ENCODE measurements around the gene ABCC1. TPM values are rescaled to one million over a fixed set of nuclear protein-coding genes. Genes with fewer than 3 reads are reported as not detected.
A peak's percentile ranks its signal among the peaks of the same experiment; 100 is the strongest.

The ABCC1 gene
- total and polyA plus RNA-seq, 2 of the 4 experiments (the other 2 are of a cell fraction): 39.4 to 66.0 TPM

DNA sequence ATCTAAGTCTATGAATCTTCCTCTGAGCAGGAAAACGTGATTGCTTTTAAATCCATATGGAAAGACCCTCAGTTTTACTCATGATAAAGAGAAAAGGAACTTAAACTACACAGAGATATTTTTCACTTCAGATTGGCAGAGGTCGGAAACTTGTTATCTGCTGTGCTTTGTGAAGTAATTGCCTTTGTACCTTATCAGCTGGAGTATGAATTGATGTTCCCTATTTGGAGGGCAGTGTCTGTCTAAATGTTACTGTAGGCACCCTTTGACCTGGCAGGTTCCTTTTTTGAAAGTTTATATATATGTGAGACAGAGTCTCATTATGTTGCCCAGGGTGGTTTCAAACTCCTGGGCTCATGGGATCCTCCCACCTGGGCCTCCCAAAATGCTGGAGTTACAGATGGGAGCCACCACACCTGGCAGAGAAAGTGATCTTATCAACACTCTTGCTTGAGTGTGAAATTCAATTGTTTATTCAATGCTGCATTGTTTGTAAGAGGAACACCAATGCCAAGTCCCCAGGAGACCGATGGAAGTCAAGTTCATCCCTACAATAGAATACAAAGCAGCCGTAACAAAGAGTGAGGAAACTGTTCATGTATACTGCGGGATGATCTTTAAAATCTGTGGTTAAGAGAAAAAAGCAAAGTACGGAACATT is 52.3 kb downstream of the ABCC1 start:
- peak overlapping the region; percentile 47; the same call in 1 of the 2 replicates for H3K27ac ChIP-seq (ENCODE audit: insufficient read depth, low read length)
- peak overlapping the region; percentile 0; the same call in 1 of the 2 replicates for H2BK120ac ChIP-seq (ENCODE audit: low read depth, low read length)
- H3K9me3 ChIP-seq (ENCODE audit: control insufficient read depth, insufficient read depth, low read length): no peaks in the 10 kb centered on the region
- BruUV-seq (replicated peaks): no TSS peak
- H3K23ac ChIP-seq (ENCODE audit: low read depth, low read length): no peak overlapping the region
- H3K79me1 ChIP-seq (ENCODE audit: low read depth in 1 of 2, low read length in 2 of 2): peaks cover 17 to 73% of the 10 kb centered on the region in 2 experiments
- peak overlapping the region; percentile 19 to 27; a peak in 3 of 4 replicates for H4K8ac ChIP-seq (ENCODE audit: low read depth in 2 of 2, low read length in 2 of 2)
- H3K9ac ChIP-seq (ENCODE audit: low read depth, low read length): no peak overlapping the region
- H3K56ac ChIP-seq (ENCODE audit: extremely low read depth, insufficient read depth, low read length): no peak overlapping the region
- H2BK5ac ChIP-seq (ENCODE audit: low read depth, low read length, poor library complexity, severe bottlenecking): peak overlapping the region; percentile 59
- TF ChIP-seq MXI1 (IDR thresholded peaks at IDR 0.05; ENCODE audit: borderline replicate concordance, low read depth, low read length) (no peak), BHLHE40 (IDR thresholded peaks at IDR 0.05; ENCODE audit: low read depth, low read length) (no peak), ELK1 (IDR thresholded peaks at IDR 0.05; ENCODE audit: borderline replicate concordance, low read depth, low read length) (no peak), RAD21 (IDR thresholded peaks at IDR 0.05; ENCODE audit: low read length) (no peak), RCOR1 (IDR thresholded peaks at IDR 0.05; ENCODE audit: insufficient replicate concordance, low read length) (no peak), USF2 (IDR thresholded peaks at IDR 0.05; ENCODE audit: low read depth, low read length) (no peak), MAZ (IDR thresholded peaks at IDR 0.05; ENCODE audit: borderline replicate concordance, low read depth, low read length) (no peak), CHD1 (IDR thresholded peaks at IDR 0.05; ENCODE audit: low read depth, low read length) (no peak), MAFK (IDR thresholded peaks at IDR 0.05; ENCODE audit: low read depth, low read length) (no peak), CEBPB (IDR thresholded peaks at IDR 0.05; ENCODE audit: low read depth, low read length) (no peak), FOS (IDR thresholded peaks at IDR 0.05; ENCODE audit: low read depth, low read length) (no peak), NFE2L2 (IDR thresholded peaks at IDR 0.05; ENCODE audit: low read depth, low read length) (no peak), POLR2A (IDR thresholded peaks at IDR 0.05; ENCODE audit: low read depth, low read length) (no peak), SMC3 (IDR thresholded peaks at IDR 0.05; ENCODE audit: low read depth, low read length) (no peak)
- TF ChIP-seq, protein P1, sequence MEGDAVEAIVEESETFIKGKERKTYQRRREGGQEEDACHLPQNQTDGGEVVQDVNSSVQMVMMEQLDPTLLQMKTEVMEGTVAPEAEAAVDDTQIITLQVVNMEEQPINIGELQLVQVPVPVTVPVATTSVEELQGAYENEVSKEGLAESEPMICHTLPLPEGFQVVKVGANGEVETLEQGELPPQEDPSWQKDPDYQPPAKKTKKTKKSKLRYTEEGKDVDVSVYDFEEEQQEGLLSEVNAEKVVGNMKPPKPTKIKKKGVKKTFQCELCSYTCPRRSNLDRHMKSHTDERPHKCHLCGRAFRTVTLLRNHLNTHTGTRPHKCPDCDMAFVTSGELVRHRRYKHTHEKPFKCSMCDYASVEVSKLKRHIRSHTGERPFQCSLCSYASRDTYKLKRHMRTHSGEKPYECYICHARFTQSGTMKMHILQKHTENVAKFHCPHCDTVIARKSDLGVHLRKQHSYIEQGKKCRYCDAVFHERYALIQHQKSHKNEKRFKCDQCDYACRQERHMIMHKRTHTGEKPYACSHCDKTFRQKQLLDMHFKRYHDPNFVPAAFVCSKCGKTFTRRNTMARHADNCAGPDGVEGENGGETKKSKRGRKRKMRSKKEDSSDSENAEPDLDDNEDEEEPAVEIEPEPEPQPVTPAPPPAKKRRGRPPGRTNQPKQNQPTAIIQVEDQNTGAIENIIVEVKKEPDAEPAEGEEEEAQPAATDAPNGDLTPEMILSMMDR (conservative IDR thresholded peaks at IDR 0.05; ENCODE audit: low read depth, low read length): no peak
- no peak overlapping the region for H3K4me2 ChIP-seq (ENCODE audit: low read depth, low read length)
- no peak for ATAC-seq (ENCODE audit: low read depth)
- peak overlapping the region; percentile 60 for H3K18ac ChIP-seq (ENCODE audit: low read depth, low read length)
- H4K20me1 ChIP-seq (ENCODE audit: insufficient read depth, low read length): no peaks in the 10 kb centered on the region; the same call in 1 of the 2 replicates
- ChIA-PET CTCF (no interaction called here), POLR2A (ENCODE audit: unreplicated experiment) (no interaction called here)
- H2AK5ac ChIP-seq (ENCODE audit: low read depth, low read length): peak overlapping the region; percentile 10
- peak overlapping the region; percentile 38; the same call in 1 of the 2 replicates for H2BK20ac ChIP-seq (ENCODE audit: low read depth, low read length)
- peak overlapping the region; percentile 4; the same call in 1 of the 2 replicates for H3K14ac ChIP-seq (replicated peaks; ENCODE audit: low read depth, low read length)
- H3K4me1 ChIP-seq (ENCODE audit: control insufficient read depth, insufficient read depth, low read length): peaks cover 33% of the 10 kb centered on the region
- WGBS, 2 experiments (ENCODE audit: extremely low coverage in 2 of 2, insufficient read length in 1 of 2): no CpG with 5 or more reads among the region's 6 CpGs
- H2AFZ ChIP-seq (replicated peaks; ENCODE audit: low read length, poor library complexity): no peak overlapping the region
- no peak for DNase-seq
- H4K91ac ChIP-seq (ENCODE audit: insufficient read depth, low read depth, low read length): peak overlapping the region; percentile 40
- H3K36me3 ChIP-seq (ENCODE audit: control insufficient read depth, insufficient read depth, low read length): peaks cover 3% of the 10 kb centered on the region; the same call in 1 of the 2 replicates
- intact Hi-C loops (cut with micrococcal nuclease): no loop called here
- no peaks in the 10 kb centered on the region for H3K27me3 ChIP-seq (ENCODE audit: control insufficient read depth, insufficient read depth, low read length)
- H3K4ac ChIP-seq (ENCODE audit: low read depth, low read length): peak overlapping the region; percentile 46
- H4K5ac ChIP-seq (ENCODE audit: low read depth, low read length): peak overlapping the region; percentile 42
- dilution Hi-C loops (cut with HindIII; ENCODE audit: low sequenced_read_pairs, unreplicated experiment): no loop called here
- no peak overlapping the region for H3K4me3 ChIP-seq (ENCODE audit: insufficient read depth, low read depth, low read length)
- H3K9me1 ChIP-seq (ENCODE audit: insufficient read depth, low read length): peaks cover 13% of the 10 kb centered on the region
- in situ Hi-C loops (cut with MboI; ENCODE audit: low sequenced_read_pairs): loop anchor here (25.0 kb wide), 1 partner anchor 114 kb away; the partner anchor contains the start of gene CEP20
- no peak overlapping the region for H2AK9ac ChIP-seq (replicated peaks; ENCODE audit: low read depth, low read length, poor library complexity)
- peak overlapping the region; percentile 4; the same call in 1 of the 3 replicates for H2BK15ac ChIP-seq (ENCODE audit: low read depth, low read length)

All from IMR-90 (cell line).